GM23338 (cell line): Measurements from ENCODE around the gene RPL41.

Source experiments
- CREB1 ChIP-seq: fragments of 250-450 bp; sonication (Bioruptor Pico); IDR thresholded peaks from 2 replicates; pipeline ENCODE4 v1.5.0; 2020; ENCODE audit warnings: low read depth, mild to moderate bottlenecking, moderate library complexity
- CTCF ChIP-seq, 2 experiments: fragments of 200-600 bp in 1 of 2; sonication (generic) in 1 of 2; conservative IDR thresholded peaks; 2 replicates each; pipeline versions ENCODE4 v1.5.1 to v1.6.1; 2016 to 2017; ENCODE audit warnings: antibody characterized with exemption in 2 of 2, low read depth in 2 of 2, mild to moderate bottlenecking in 2 of 2, moderate library complexity in 1 of 2
- ETS1 ChIP-seq: IDR thresholded peaks from 2 replicates; pipeline ENCODE4 v1.6.1; 2016; ENCODE audit warnings: antibody characterized with exemption
- EZH2 ChIP-seq: fragments of 200-600 bp; sonication (generic); IDR thresholded peaks from one replicate; pipeline ENCODE4 v1.8.0; 2017; ENCODE audit warnings: antibody characterized with exemption, mild to moderate bottlenecking, low read depth; ENCODE audit not compliant: unreplicated experiment
- EZH2phosphoT487 ChIP-seq: fragments of 200-600 bp; sonication (generic); IDR thresholded peaks from one replicate; pipeline ENCODE4 v1.8.1; 2018; ENCODE audit warnings: antibody characterized with exemption; ENCODE audit not compliant: unreplicated experiment
- JUNB ChIP-seq: IDR thresholded peaks from one replicate; pipeline ENCODE4 v1.6.1; 2016; ENCODE audit warnings: antibody characterized with exemption; ENCODE audit not compliant: unreplicated experiment
- NANOG ChIP-seq: IDR thresholded peaks from 2 replicates; pipeline ENCODE4 v1.6.1; 2016; ENCODE audit warnings: antibody characterized with exemption, borderline replicate concordance
- POLR2AphosphoS5 ChIP-seq: IDR thresholded peaks from 2 replicates; pipeline ENCODE4 v1.6.1; 2016; ENCODE audit warnings: antibody characterized with exemption, low read depth
- REST ChIP-seq: IDR thresholded peaks from one replicate; pipeline ENCODE4 v1.6.1; 2018; ENCODE audit warnings: antibody characterized with exemption; ENCODE audit not compliant: unreplicated experiment
- ZNF331 ChIP-seq: fragments of 250-450 bp; sonication (Bioruptor Pico); IDR thresholded peaks from 2 replicates; pipeline ENCODE4 v1.5.0; 2020; ENCODE audit warnings: low read depth, mild to moderate bottlenecking, moderate library complexity

GRCh38 chr12:56098592-56098991 is 17.8 kb upstream of the RPL41 start:
- TF ChIP-seq CTCF (conservative IDR thresholded peaks at IDR 0.05; ENCODE audit: low read depth in 2 of 2) (no peak), POLR2AphosphoS5 (no peak), REST (no peak), JUNB (no peak), EZH2 (no peak), CREB1 (CRISPR knock-in tag) (no peak), ETS1 (no peak), ZNF331 (CRISPR knock-in tag) (no peak), EZH2phosphoT487 (no peak), NANOG (no peak)
